Left lung (tissue), 10 donors: ENCODE results near the gene COIL. TPM values are rescaled to one million over a fixed set of nuclear protein-coding genes. Genes with fewer than 3 reads are reported as not detected.

Experiments used
- ATAC-seq: fragments of 200-7000 bp; cut with Tn5 transposase; one replicate; pipeline ENCODE4 v1.9.1; 2020; ENCODE audit warnings: moderate library complexity
- DNase-seq, 4 donors: peaks; one replicate each; pipeline ENCODE4 v3.0.0-alpha.2; 2013 to 2020
- H3K27ac ChIP-seq, 2 donors: fragments of 200-600 bp; sonication (generic) in 1 of 2; one replicate each; pipeline versions ENCODE4 v1.5.0 to v1.8.0; 2020 to 2021
- H3K27me3 ChIP-seq, 2 donors: fragments of 200-600 bp; sonication (generic) in 1 of 2; one replicate each; pipeline versions ENCODE4 v1.5.0 to v1.8.0; 2020 to 2021
- H3K36me3 ChIP-seq, 2 donors: fragments of 200-600 bp; sonication (generic) in 1 of 2; one replicate each; pipeline versions ENCODE4 v1.5.0 to v1.8.0; 2020 to 2021
- H3K4me1 ChIP-seq, 2 donors: fragments of 200-600 bp; one replicate each; pipeline ENCODE4 v1.8.0; 2021
- H3K4me3 ChIP-seq, 2 donors: fragments of 200-600 bp; sonication (generic) in 1 of 2; one replicate each; pipeline versions ENCODE4 v1.5.0 to v1.8.0; 2020 to 2021; ENCODE audit warnings: mild to moderate bottlenecking in 1 of 2
- H3K9me3 ChIP-seq, 2 donors: fragments of 200-600 bp; sonication (generic) in 1 of 2; one replicate each; pipeline versions ENCODE4 v1.5.0 to v1.8.0; 2020 to 2021
- CTCF ChIP-seq, 2 donors: fragments of 200-600 bp; sonication (generic) in 1 of 2; IDR thresholded peaks; one replicate each; pipeline versions ENCODE4 v1.5.0 to v1.8.0; 2021; ENCODE audit warnings: antibody characterized with exemption in 2 of 2
- intact Hi-C, 2 donors: fragments of 100-400 bp; cut with DNase I; formaldehyde crosslinking; loops; one replicate each; pipeline versions ENCODE4 v1.11.2 to v1.14.2; 2022
- polyA plus RNA-seq, 6 donors: library from polyadenylated mRNA; unstranded; fragments of 120-200 nt; gene quantifications; one replicate each; pipeline ENCODE4 v1.2.1, GENCODE V29; 2013; ENCODE audit not compliant: insufficient read length in 6 of 6
- total RNA-seq, 2 donors: library from RNA; stranded (reverse); fragmentation: NEBNext Ultra II Directional; extraction: Animal tissue kit (Norgen Biotek cat#: 25700); gene quantifications; one replicate each; pipeline ENCODE4 v1.2.1, GENCODE V29; 2021
- donor health status: DM: no; HTN: yes; CAD: no.
- donor health status: DM: no; HTN: no; CAD: no.

The COIL gene
- total and polyA plus RNA-seq, 8 donors, result 10.9 to 33.8 (median 29.7) TPM

DNA sequence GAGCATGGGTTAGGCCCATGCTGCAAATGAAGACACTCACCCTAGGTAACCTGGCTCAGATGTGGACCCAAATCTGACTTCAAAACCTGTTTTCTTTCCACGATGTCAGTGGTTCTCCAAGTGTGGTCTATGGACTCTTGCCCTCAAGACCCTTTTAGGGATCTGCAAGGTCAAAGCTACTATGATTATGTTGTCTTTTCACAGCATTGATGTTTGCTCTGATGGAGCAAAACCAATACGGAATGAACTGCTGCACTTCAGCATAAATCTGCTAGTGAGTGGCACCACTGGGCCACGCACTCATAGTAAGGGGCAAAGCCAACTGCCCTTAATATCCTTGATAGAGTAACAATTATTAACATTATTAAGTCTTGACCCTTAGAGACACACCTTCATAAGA lies 25.4 kb downstream of the COIL start:
- intact Hi-C loops, result loop anchor here in 1 of 2 donors (10.0 kb wide), 1 partner anchor 111 kb away; no protein-coding TSS in a partner anchor
- peaks cover 0 to 52% of the 10 kb centered on the region in 2 donors for H3K36me3 ChIP-seq
- peaks cover 0 to 6% of the 10 kb centered on the region in 2 donors for H3K9me3 ChIP-seq
- H3K27me3 ChIP-seq, result no peaks in the 10 kb centered on the region
- no peak for DNase-seq
- no peak overlapping the region for H3K4me3 ChIP-seq
- ATAC-seq, result peak; percentile 33
- no peak for TF ChIP-seq CTCF (IDR thresholded peaks at IDR 0.05)
- peaks cover 0 to 16% of the 10 kb centered on the region in 2 donors for H3K4me1 ChIP-seq
- no peak overlapping the region for H3K27ac ChIP-seq

GRCh38 chr17:56934280-56934679 lies 26.6 kb downstream of the COIL start:
- no peak overlapping the region for H3K4me3 ChIP-seq
- H3K27me3 ChIP-seq, result no peaks in the 10 kb centered on the region
- H3K27ac ChIP-seq, result no peak overlapping the region
- TF ChIP-seq CTCF (IDR thresholded peaks at IDR 0.05), result no peak
- H3K4me1 ChIP-seq, result peaks cover 0 to 11% of the 10 kb centered on the region in 2 donors
- H3K36me3 ChIP-seq, result peaks cover 0 to 48% of the 10 kb centered on the region in 2 donors
- H3K9me3 ChIP-seq, result peaks cover 0 to 16% of the 10 kb centered on the region in 2 donors
- DNase-seq, result no peak
- peak; percentile 30 for ATAC-seq
- intact Hi-C loops, result loop anchor here in 1 of 2 donors (10.0 kb wide), 1 partner anchor 109 kb away; no protein-coding TSS in a partner anchor

DNA sequence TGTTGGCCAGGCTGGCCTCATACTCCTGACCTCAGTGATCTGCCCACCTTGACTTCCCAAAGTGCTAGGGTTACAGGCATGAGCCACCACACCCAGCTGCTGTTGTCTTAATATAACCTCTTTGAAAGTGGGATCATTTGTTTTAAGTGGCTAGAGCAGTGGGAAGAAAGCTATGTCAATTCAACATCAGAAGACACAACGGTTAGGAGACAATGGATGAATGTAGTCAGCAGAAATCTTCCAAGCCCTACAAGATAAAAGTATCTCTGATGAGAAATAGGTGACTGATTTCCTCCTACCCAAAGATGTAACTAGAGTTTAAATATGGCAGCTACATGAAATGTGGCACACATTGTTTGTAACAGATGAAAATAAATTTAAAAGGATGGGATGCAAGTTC lies 27.0 kb downstream of the COIL start:
- no peak overlapping the region for H3K27ac ChIP-seq
- peaks cover 0 to 10% of the 10 kb centered on the region in 2 donors for H3K4me1 ChIP-seq
- H3K4me3 ChIP-seq, result no peak overlapping the region
- no peak for DNase-seq
- ATAC-seq, result no peak
- peaks cover 0 to 20% of the 10 kb centered on the region in 2 donors for H3K9me3 ChIP-seq
- TF ChIP-seq CTCF (IDR thresholded peaks at IDR 0.05), result no peak
- H3K27me3 ChIP-seq, result no peaks in the 10 kb centered on the region
- intact Hi-C loops, result loop anchor here in 1 of 2 donors (10.0 kb wide), 1 partner anchor 109 kb away; no protein-coding TSS in a partner anchor
- peaks cover 0 to 48% of the 10 kb centered on the region in 2 donors for H3K36me3 ChIP-seq

GRCh38 chr17:56933151-56933745 lies 27.6 kb downstream of the COIL start:
- Histone ChIP-seq H3K36me3 (peaks cover 0 to 43% of the 10 kb centered on the region in 2 donors), H3K9me3 (peaks cover 0 to 23% of the 10 kb centered on the region in 2 donors), H3K4me3 (no peak overlapping the region), H3K27me3 (no peaks in the 10 kb centered on the region), H3K4me1 (peaks cover 0 to 9% of the 10 kb centered on the region in 2 donors), H3K27ac (no peak overlapping the region)
- no peak for TF ChIP-seq CTCF (IDR thresholded peaks at IDR 0.05)
- no peak for DNase-seq
- intact Hi-C loops, result loop anchor here in 1 of 2 donors (10.0 kb wide), 1 partner anchor 108 kb away; no protein-coding TSS in a partner anchor
- ATAC-seq, result no peak

GRCh38 chr17:56930739-56931337 lies 30.0 kb downstream of the COIL start:
- Histone ChIP-seq H3K4me1 (no peaks in the 10 kb centered on the region), H3K4me3 (no peak overlapping the region), H3K9me3 (peaks cover 0 to 23% of the 10 kb centered on the region in 2 donors), H3K27ac (no peak overlapping the region), H3K27me3 (no peaks in the 10 kb centered on the region), H3K36me3 (peaks cover 0 to 20% of the 10 kb centered on the region in 2 donors)
- intact Hi-C loops, result loop anchor here in 1 of 2 donors (10.0 kb wide), 1 partner anchor 106 kb away; no protein-coding TSS in a partner anchor
- no peak for ATAC-seq
- no peak for DNase-seq
- TF ChIP-seq CTCF (IDR thresholded peaks at IDR 0.05), result no peak
